IMR-90 (cell line): Measurements from ENCODE around the gene TIMM9.

Experiments used
- BHLHE40 ChIP-seq: fragments of 150-350 bp; IDR thresholded peaks from 2 replicates; pipeline ENCODE4 v1.6.1; 2016; ENCODE audit warnings: mild to moderate bottlenecking, low read depth, low read length
- CEBPB ChIP-seq: IDR thresholded peaks from 2 replicates; pipeline ENCODE4 v1.6.1; 2012; ENCODE audit warnings: low read depth, low read length, improper control_type of control experiment
- CTCF ChIP-seq: conservative IDR thresholded peaks from 2 replicates; pipeline ENCODE4 v1.5.1; 2012; ENCODE audit warnings: mild to moderate bottlenecking, low read depth, low read length, improper control_type of control experiment
- FOS ChIP-seq: fragments of 150-350 bp; IDR thresholded peaks from 2 replicates; pipeline ENCODE4 v1.6.1; 2016; ENCODE audit warnings: low read depth, low read length
- MAFK ChIP-seq: IDR thresholded peaks from 2 replicates; pipeline ENCODE4 v1.6.1; 2012; ENCODE audit warnings: low read depth, low read length, improper control_type of control experiment
- MXI1 ChIP-seq: IDR thresholded peaks from 2 replicates; pipeline ENCODE4 v1.6.1; 2012; ENCODE audit warnings: low read depth, mild to moderate bottlenecking, low read length, moderate library complexity, borderline replicate concordance
- POLR2A ChIP-seq: IDR thresholded peaks from 2 replicates; pipeline ENCODE4 v1.6.1; 2012; ENCODE audit warnings: mild to moderate bottlenecking, low read depth, low read length
- RAD21 ChIP-seq: IDR thresholded peaks from 2 replicates; pipeline ENCODE4 v1.6.1; 2012; ENCODE audit warnings: low read length, improper control_type of control experiment
- RCOR1 ChIP-seq: IDR thresholded peaks from 2 replicates; pipeline ENCODE4 v1.6.1; 2012; ENCODE audit warnings: mild to moderate bottlenecking, low read length, improper control_type of control experiment; ENCODE audit not compliant: insufficient replicate concordance
- RFX5 ChIP-seq: IDR thresholded peaks from 2 replicates; pipeline ENCODE4 v1.8.0; 2012; ENCODE audit warnings: low read depth, mild to moderate bottlenecking, low read length, moderate library complexity
- SMC3 ChIP-seq: fragments of 150-350 bp; IDR thresholded peaks from 2 replicates; pipeline ENCODE4 v1.6.1; 2016; ENCODE audit warnings: low read depth, mild to moderate bottlenecking, antibody characterized with exemption, low read length, moderate library complexity
- TF ChIP-seq, protein P1 (sequence below): fragments of 150-350 bp; IDR thresholded peaks from 2 replicates; pipeline ENCODE4 v1.6.1; 2017; ENCODE audit warnings: mild to moderate bottlenecking, antibody characterized with exemption, low read length, low read depth

- TF ChIP-seq CTCF (no peak), RAD21 (no peak), POLR2A (no peak), MXI1 (no peak), RCOR1 (no peak), SMC3 (no peak), MAFK (no peak), BHLHE40 (no peak), FOS (no peak), CEBPB (no peak), RFX5 (no peak)
- TF ChIP-seq, protein P1, sequence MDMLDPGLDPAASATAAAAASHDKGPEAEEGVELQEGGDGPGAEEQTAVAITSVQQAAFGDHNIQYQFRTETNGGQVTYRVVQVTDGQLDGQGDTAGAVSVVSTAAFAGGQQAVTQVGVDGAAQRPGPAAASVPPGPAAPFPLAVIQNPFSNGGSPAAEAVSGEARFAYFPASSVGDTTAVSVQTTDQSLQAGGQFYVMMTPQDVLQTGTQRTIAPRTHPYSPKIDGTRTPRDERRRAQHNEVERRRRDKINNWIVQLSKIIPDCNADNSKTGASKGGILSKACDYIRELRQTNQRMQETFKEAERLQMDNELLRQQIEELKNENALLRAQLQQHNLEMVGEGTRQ = no peak
Observed at GRCh38 chr14:58463147-58463546, 35.8 kb upstream of the TIMM9 start.
